ENCODE results near the gene ENDOU. TPM values are rescaled to one million over a fixed set of nuclear protein-coding genes. Genes with fewer than 3 reads are reported as not detected.

The ENDOU gene
- total RNA-seq, 2 experiments from 2014 or later, result 0.19 TPM; not detected in 1

DNA sequence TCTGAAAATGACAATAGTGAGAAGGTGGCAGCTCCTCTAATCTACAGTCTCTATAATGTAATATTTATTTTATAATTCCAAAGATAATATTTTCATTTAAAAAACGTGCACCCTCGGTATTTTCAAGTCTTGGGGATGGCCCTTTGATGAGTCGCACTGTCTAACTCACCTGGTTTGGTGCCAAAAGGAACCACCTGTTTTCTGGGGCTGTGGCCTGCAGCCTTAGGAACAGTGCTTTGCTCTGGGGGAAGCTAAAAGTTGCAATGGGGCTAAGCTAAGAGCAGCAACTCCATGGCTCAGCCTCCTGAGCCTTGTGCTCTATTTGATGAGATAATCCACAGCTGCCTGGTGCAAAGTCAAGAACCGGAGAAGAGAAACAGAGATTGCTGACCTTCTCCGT, 6.4 kb upstream of the ENDOU start:
- no TSS peak for BruUV-seq (replicated peaks)
- Histone ChIP-seq H3K4me2 (ENCODE audit: low read length) (no peak overlapping the region), H3K27ac (ENCODE audit: low read depth, low read length, poor library complexity, severe bottlenecking) (no peak overlapping the region), H3K36me3 (ENCODE audit: insufficient read depth, low read length) (no peaks in the 10 kb centered on the region), H3K9me3 (ENCODE audit: low read length) (no peaks in the 10 kb centered on the region), H3K9me2 (ENCODE audit: insufficient read depth, low read length) (no peaks in the 10 kb centered on the region), H3K4me1 (ENCODE audit: insufficient read depth, low read length, poor library complexity, severe bottlenecking) (peaks cover 6% of the 10 kb centered on the region), H3K4me3 (ENCODE audit: low read depth, low read length, poor library complexity, severe bottlenecking) (no peak overlapping the region), H3K79me2 (ENCODE audit: insufficient read depth, low read depth, low read length) (no peaks in the 10 kb centered on the region), H2AFZ (ENCODE audit: low read length) (no peak overlapping the region), H4K20me1 (ENCODE audit: insufficient read depth, low read length) (no peaks in the 10 kb centered on the region)
- ChIA-PET POLR2A (interaction anchor here (3.5 kb wide), 1 partner anchor 9 kb away, joined by 24 read pairs; no protein-coding TSS in a partner anchor), CTCF (ENCODE audit: unreplicated experiment) (interaction anchor here (1.1 to 3.8 kb wide), 2 partner anchors 10 to 34 kb away, joined by 3 to 12 read pairs; no protein-coding TSS in a partner anchor)
- intact Hi-C loops (cut with micrococcal nuclease; ENCODE audit: unreplicated experiment), result no loop called here
- no peak for TF ChIP-seq EZH2phosphoT487 (IDR thresholded peaks at IDR 0.05; ENCODE audit: borderline replicate concordance, low read depth, low read length)
- TF ChIP-seq, protein P1, sequence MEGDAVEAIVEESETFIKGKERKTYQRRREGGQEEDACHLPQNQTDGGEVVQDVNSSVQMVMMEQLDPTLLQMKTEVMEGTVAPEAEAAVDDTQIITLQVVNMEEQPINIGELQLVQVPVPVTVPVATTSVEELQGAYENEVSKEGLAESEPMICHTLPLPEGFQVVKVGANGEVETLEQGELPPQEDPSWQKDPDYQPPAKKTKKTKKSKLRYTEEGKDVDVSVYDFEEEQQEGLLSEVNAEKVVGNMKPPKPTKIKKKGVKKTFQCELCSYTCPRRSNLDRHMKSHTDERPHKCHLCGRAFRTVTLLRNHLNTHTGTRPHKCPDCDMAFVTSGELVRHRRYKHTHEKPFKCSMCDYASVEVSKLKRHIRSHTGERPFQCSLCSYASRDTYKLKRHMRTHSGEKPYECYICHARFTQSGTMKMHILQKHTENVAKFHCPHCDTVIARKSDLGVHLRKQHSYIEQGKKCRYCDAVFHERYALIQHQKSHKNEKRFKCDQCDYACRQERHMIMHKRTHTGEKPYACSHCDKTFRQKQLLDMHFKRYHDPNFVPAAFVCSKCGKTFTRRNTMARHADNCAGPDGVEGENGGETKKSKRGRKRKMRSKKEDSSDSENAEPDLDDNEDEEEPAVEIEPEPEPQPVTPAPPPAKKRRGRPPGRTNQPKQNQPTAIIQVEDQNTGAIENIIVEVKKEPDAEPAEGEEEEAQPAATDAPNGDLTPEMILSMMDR (conservative IDR thresholded peaks at IDR 0.05; ENCODE audit: low read length), result no peak
- DNase-seq (ENCODE audit: low spot score), result no peak

DNA sequence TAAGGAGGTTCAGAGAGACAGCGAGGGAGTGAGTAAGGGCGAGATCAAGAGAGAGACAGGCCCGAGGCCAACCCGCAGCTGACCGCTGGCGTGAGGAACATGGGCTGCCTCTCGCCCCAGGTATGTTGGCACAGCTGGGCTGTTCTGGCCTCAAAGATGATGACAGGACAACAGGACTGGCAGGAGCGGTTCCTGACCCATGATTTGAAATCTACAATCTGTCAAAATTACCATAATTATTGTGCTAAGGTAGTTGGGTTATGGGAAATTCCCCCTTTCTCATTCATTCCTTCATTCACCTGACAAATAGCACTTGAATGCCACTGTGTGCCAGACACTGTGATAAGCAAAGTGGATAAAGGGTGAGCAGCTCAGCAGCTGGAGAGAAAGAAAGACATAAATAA, 5.1 kb upstream of the ENDOU start:
- peaks cover 19% of the 10 kb centered on the region for H3K4me1 ChIP-seq (ENCODE audit: insufficient read depth, low read length, poor library complexity, severe bottlenecking)
- POLR2A ChIA-PET, result interaction anchor here (3.5 kb wide), 1 partner anchor 11 kb away, joined by 24 read pairs; no protein-coding TSS in a partner anchor

DNA sequence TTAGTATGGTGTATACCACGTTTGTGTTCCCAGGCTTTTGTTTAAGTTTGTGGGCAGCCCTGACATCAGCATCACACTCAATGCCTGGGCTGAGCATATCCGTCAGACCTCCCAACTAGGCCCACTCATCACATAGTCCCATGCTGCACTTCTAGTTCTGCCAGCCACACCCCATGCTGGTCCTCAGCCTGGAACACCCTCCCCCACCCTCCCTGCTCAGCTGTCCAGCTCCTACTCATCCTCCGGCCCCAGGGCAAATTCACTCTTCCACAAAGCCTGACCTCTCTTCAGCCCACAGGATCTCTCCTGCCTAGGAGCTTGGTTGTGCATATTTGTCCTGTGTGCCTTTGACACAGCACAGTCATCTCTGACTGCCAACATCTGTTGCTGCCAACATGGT, 3.9 kb upstream of the ENDOU start:
- H3K36me3 ChIP-seq (ENCODE audit: insufficient read depth, low read length), result no peaks in the 10 kb centered on the region
- no peaks in the 10 kb centered on the region for H4K20me1 ChIP-seq (ENCODE audit: insufficient read depth, low read length)
- POLR2A ChIA-PET, result interaction anchor here (0.6 kb wide), 1 partner anchor 61 kb away, joined by 4 read pairs; no protein-coding TSS in a partner anchor
- no peak for TF ChIP-seq EZH2phosphoT487 (IDR thresholded peaks at IDR 0.05; ENCODE audit: borderline replicate concordance, low read depth, low read length)
- TF ChIP-seq, protein P1 (conservative IDR thresholded peaks at IDR 0.05; ENCODE audit: low read length), result no peak
- no peak overlapping the region for H3K27ac ChIP-seq (ENCODE audit: low read depth, low read length, poor library complexity, severe bottlenecking)
- DNase-seq (ENCODE audit: low spot score), result no peak
- no peak overlapping the region for H2AFZ ChIP-seq (ENCODE audit: low read length)
- H3K4me1 ChIP-seq (ENCODE audit: insufficient read depth, low read length, poor library complexity, severe bottlenecking), result peaks cover 19% of the 10 kb centered on the region
- H3K9me3 ChIP-seq (ENCODE audit: low read length), result no peaks in the 10 kb centered on the region
- H3K4me3 ChIP-seq (ENCODE audit: low read depth, low read length, poor library complexity, severe bottlenecking), result no peak overlapping the region
- CTCF ChIA-PET (ENCODE audit: unreplicated experiment), result no interaction called here
- no peak overlapping the region for H3K4me2 ChIP-seq (ENCODE audit: low read length)
- H3K9me2 ChIP-seq (ENCODE audit: insufficient read depth, low read length), result no peaks in the 10 kb centered on the region
- intact Hi-C loops (cut with micrococcal nuclease; ENCODE audit: unreplicated experiment), result no loop called here
- BruUV-seq (replicated peaks), result no TSS peak
- H3K79me2 ChIP-seq (ENCODE audit: insufficient read depth, low read depth, low read length), result no peaks in the 10 kb centered on the region

More for the DNA sequence above, 5.1 kb upstream of the ENDOU start:
- no peaks in the 10 kb centered on the region for H3K9me3 ChIP-seq (ENCODE audit: low read length)
- H3K4me2 ChIP-seq (ENCODE audit: low read length), result no peak overlapping the region
- H3K79me2 ChIP-seq (ENCODE audit: insufficient read depth, low read depth, low read length), result no peaks in the 10 kb centered on the region
- CTCF ChIA-PET (ENCODE audit: unreplicated experiment), result interaction anchor here (3.8 kb wide), 1 partner anchor 11 kb away, joined by 12 read pairs; no protein-coding TSS in a partner anchor
- no peak overlapping the region for H3K27ac ChIP-seq (ENCODE audit: low read depth, low read length, poor library complexity, severe bottlenecking)
- BruUV-seq (replicated peaks), result no TSS peak
- H2AFZ ChIP-seq (ENCODE audit: low read length), result no peak overlapping the region
- no peaks in the 10 kb centered on the region for H3K9me2 ChIP-seq (ENCODE audit: insufficient read depth, low read length)
- intact Hi-C loops (cut with micrococcal nuclease; ENCODE audit: unreplicated experiment), result no loop called here
- TF ChIP-seq, protein P1 (conservative IDR thresholded peaks at IDR 0.05; ENCODE audit: low read length), result no peak
- no peak for TF ChIP-seq EZH2phosphoT487 (IDR thresholded peaks at IDR 0.05; ENCODE audit: borderline replicate concordance, low read depth, low read length)
- no peaks in the 10 kb centered on the region for H4K20me1 ChIP-seq (ENCODE audit: insufficient read depth, low read length)
- no peak overlapping the region for H3K4me3 ChIP-seq (ENCODE audit: low read depth, low read length, poor library complexity, severe bottlenecking)
- DNase-seq (ENCODE audit: low spot score), result no peak
- H3K36me3 ChIP-seq (ENCODE audit: insufficient read depth, low read length), result no peaks in the 10 kb centered on the region
